ENCODE results near the gene ELOF1. TPM values are rescaled to one million over a fixed set of nuclear protein-coding genes. Genes with fewer than 3 reads are reported as not detected.

ELOF1 gene
- total and polyA plus RNA-seq, 2 of the 4 experiments (the other 2 are of a cell fraction): 62.4 to 96.8 TPM

DNA sequence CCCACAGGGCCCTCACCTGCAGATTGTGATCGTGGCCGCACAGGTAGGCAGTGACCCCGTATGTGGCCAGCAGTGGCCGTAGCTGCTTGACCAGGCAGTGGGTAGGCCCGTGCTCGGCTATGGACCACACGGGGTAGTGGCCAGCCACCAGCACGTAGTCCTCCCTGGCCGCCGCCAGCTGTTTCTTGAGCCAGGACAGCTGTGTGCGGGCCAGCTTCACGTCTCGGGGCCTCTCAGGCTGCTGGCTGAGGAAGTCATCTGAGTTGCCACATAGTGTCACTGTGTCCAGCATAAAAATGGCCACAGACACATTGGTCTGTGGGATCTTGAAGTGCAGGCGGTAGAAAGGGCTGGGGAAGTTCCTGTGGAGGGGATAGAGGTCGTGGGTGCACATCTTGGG is 17.2 kb upstream of the ELOF1 start:
- no peak overlapping the region for H2AK9ac ChIP-seq (replicated peaks; ENCODE audit: low read depth, low read length, poor library complexity)
- no peak overlapping the region for H2BK5ac ChIP-seq (ENCODE audit: low read depth, low read length, poor library complexity, severe bottlenecking)
- no peak overlapping the region for H4K8ac ChIP-seq (ENCODE audit: low read depth in 2 of 2, low read length in 2 of 2)
- no peak for TF ChIP-seq MAFK (IDR thresholded peaks at IDR 0.05; ENCODE audit: low read depth, low read length)
- TF ChIP-seq POLR2A (IDR thresholded peaks at IDR 0.05; ENCODE audit: low read depth, low read length): no peak
- TF ChIP-seq BHLHE40 (IDR thresholded peaks at IDR 0.05; ENCODE audit: low read depth, low read length): no peak
- TF ChIP-seq CEBPB (IDR thresholded peaks at IDR 0.05; ENCODE audit: low read depth, low read length): no peak
- TF ChIP-seq MAZ (IDR thresholded peaks at IDR 0.05; ENCODE audit: borderline replicate concordance, low read depth, low read length): no peak
- no peak for TF ChIP-seq RCOR1 (IDR thresholded peaks at IDR 0.05; ENCODE audit: insufficient replicate concordance, low read length)
- no peak for TF ChIP-seq SMC3 (IDR thresholded peaks at IDR 0.05; ENCODE audit: low read depth, low read length)
- TF ChIP-seq CHD1 (IDR thresholded peaks at IDR 0.05; ENCODE audit: low read depth, low read length): no peak
- TF ChIP-seq, protein P1, sequence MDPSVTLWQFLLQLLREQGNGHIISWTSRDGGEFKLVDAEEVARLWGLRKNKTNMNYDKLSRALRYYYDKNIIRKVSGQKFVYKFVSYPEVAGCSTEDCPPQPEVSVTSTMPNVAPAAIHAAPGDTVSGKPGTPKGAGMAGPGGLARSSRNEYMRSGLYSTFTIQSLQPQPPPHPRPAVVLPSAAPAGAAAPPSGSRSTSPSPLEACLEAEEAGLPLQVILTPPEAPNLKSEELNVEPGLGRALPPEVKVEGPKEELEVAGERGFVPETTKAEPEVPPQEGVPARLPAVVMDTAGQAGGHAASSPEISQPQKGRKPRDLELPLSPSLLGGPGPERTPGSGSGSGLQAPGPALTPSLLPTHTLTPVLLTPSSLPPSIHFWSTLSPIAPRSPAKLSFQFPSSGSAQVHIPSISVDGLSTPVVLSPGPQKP (IDR thresholded peaks at IDR 0.05; ENCODE audit: borderline replicate concordance, low read depth, low read length): no peak
- TF ChIP-seq, protein P2, sequence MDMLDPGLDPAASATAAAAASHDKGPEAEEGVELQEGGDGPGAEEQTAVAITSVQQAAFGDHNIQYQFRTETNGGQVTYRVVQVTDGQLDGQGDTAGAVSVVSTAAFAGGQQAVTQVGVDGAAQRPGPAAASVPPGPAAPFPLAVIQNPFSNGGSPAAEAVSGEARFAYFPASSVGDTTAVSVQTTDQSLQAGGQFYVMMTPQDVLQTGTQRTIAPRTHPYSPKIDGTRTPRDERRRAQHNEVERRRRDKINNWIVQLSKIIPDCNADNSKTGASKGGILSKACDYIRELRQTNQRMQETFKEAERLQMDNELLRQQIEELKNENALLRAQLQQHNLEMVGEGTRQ (IDR thresholded peaks at IDR 0.05; ENCODE audit: low read depth, low read length): no peak
- TF ChIP-seq, protein P3, sequence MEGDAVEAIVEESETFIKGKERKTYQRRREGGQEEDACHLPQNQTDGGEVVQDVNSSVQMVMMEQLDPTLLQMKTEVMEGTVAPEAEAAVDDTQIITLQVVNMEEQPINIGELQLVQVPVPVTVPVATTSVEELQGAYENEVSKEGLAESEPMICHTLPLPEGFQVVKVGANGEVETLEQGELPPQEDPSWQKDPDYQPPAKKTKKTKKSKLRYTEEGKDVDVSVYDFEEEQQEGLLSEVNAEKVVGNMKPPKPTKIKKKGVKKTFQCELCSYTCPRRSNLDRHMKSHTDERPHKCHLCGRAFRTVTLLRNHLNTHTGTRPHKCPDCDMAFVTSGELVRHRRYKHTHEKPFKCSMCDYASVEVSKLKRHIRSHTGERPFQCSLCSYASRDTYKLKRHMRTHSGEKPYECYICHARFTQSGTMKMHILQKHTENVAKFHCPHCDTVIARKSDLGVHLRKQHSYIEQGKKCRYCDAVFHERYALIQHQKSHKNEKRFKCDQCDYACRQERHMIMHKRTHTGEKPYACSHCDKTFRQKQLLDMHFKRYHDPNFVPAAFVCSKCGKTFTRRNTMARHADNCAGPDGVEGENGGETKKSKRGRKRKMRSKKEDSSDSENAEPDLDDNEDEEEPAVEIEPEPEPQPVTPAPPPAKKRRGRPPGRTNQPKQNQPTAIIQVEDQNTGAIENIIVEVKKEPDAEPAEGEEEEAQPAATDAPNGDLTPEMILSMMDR (conservative IDR thresholded peaks at IDR 0.05; ENCODE audit: low read depth, low read length): no peak
- no peak for TF ChIP-seq NFE2L2 (IDR thresholded peaks at IDR 0.05; ENCODE audit: low read depth, low read length)
- TF ChIP-seq RAD21 (IDR thresholded peaks at IDR 0.05; ENCODE audit: low read length): no peak
- TF ChIP-seq FOS (IDR thresholded peaks at IDR 0.05; ENCODE audit: low read depth, low read length): no peak
- no peak for TF ChIP-seq RFX5 (IDR thresholded peaks at IDR 0.05; ENCODE audit: low read depth, low read length)
- TF ChIP-seq MXI1 (IDR thresholded peaks at IDR 0.05; ENCODE audit: borderline replicate concordance, low read depth, low read length): no peak
- intact Hi-C loops (cut with micrococcal nuclease) (no loop called here), in situ Hi-C loops (cut with MboI; ENCODE audit: low sequenced_read_pairs) (no loop called here), dilution Hi-C loops (cut with HindIII; ENCODE audit: low sequenced_read_pairs, unreplicated experiment) (no loop called here)
- H4K5ac ChIP-seq (ENCODE audit: low read depth, low read length): no peak overlapping the region
- no peak overlapping the region for H2BK120ac ChIP-seq (ENCODE audit: low read depth, low read length)
- ATAC-seq (ENCODE audit: low read depth) (no peak), DNase-seq (no peak)
- H3K4ac ChIP-seq (ENCODE audit: low read depth, low read length): no peak overlapping the region
- no peak overlapping the region for H3K56ac ChIP-seq (ENCODE audit: extremely low read depth, insufficient read depth, low read length)
- H3K36me3 ChIP-seq (ENCODE audit: control insufficient read depth, insufficient read depth, low read length): no peaks in the 10 kb centered on the region
- no TSS peak for BruUV-seq (replicated peaks)
- H2BK20ac ChIP-seq (ENCODE audit: low read depth, low read length): no peak overlapping the region
- no peak overlapping the region for H3K18ac ChIP-seq (ENCODE audit: low read depth, low read length)
- H4K91ac ChIP-seq (ENCODE audit: insufficient read depth, low read depth, low read length): no peak overlapping the region
- H3K27me3 ChIP-seq (ENCODE audit: control insufficient read depth, insufficient read depth, low read length): peaks cover 3% of the 10 kb centered on the region; the same call in 1 of the 2 replicates
- no peak overlapping the region for H3K9ac ChIP-seq (ENCODE audit: low read depth, low read length)
- no peak overlapping the region for H3K4me2 ChIP-seq (ENCODE audit: low read depth, low read length)
- H2AFZ ChIP-seq (replicated peaks; ENCODE audit: low read length, poor library complexity): peak overlapping the region; percentile 10
- H3K79me1 ChIP-seq (ENCODE audit: low read depth in 1 of 2, low read length in 2 of 2): no peaks in the 10 kb centered on the region
- no peaks in the 10 kb centered on the region; the same call in 1 of the 2 replicates for H3K9me1 ChIP-seq (ENCODE audit: insufficient read depth, low read length)
- no peak overlapping the region for H2AK5ac ChIP-seq (ENCODE audit: low read depth, low read length)
- H3K9me3 ChIP-seq (ENCODE audit: control insufficient read depth, insufficient read depth, low read length): no peaks in the 10 kb centered on the region
- H3K4me1 ChIP-seq (ENCODE audit: control insufficient read depth, insufficient read depth, low read length): peaks cover 4% of the 10 kb centered on the region
- no peaks in the 10 kb centered on the region for H4K20me1 ChIP-seq (ENCODE audit: insufficient read depth, low read length)
- ChIA-PET CTCF (no interaction called here), POLR2A (ENCODE audit: unreplicated experiment) (interaction anchor here (0.6 kb wide), 1 partner anchor 12 kb away, joined by 4 read pairs; no protein-coding TSS in a partner anchor)
- no peak overlapping the region for H2BK15ac ChIP-seq (ENCODE audit: low read depth, low read length)
- no peak overlapping the region for H3K27ac ChIP-seq (ENCODE audit: insufficient read depth, low read length)
- H3K14ac ChIP-seq (replicated peaks; ENCODE audit: low read depth, low read length): no peak overlapping the region
- H3K4me3 ChIP-seq (ENCODE audit: insufficient read depth, low read depth, low read length): no peak overlapping the region
- 56% methylated on average over 12 of the region's 15 CpGs; no CpG with 5 or more reads in 1 of the 2 experiments for WGBS, 2 experiments (ENCODE audit: extremely low coverage in 2 of 2, insufficient read length in 1 of 2)
- H3K23ac ChIP-seq (ENCODE audit: low read depth, low read length): no peak overlapping the region
